Central memory CD8-positive, alpha-beta T cell (primary cell): ENCODE results near the gene PARD6G.
A peak's percentile ranks its signal among the peaks of the same experiment; 100 is the strongest.
"Not testable (repeated sequence)": the region's sequence is repeated elsewhere in the genome, so short reads cannot be mapped to it uniquely, and the experiment has no call there.

Source experiments
- ATAC-seq: fragments of 150-1000 bp; cut with Tn5 transposase; replicated peaks from 2 replicates; pipeline ENCODE4 v1.10.0; 2022; ENCODE audit warnings: mild to moderate bottlenecking, moderate FRiP score, moderate number of reproducible peaks; ENCODE audit not compliant: poor library complexity, severe bottlenecking; ENCODE audit errors: extremely low read depth
- DNase-seq, 2 donors: peaks; one replicate each; pipeline ENCODE4 v3.0.0; 2021; ENCODE audit warnings: low spot score in 2 of 2
- H3K27ac Mint-ChIP-seq: one replicate; pipeline ENCODE4 v1.8.0; 2022; ENCODE audit warnings: low read depth, mild to moderate bottlenecking, moderate library complexity, mixed read lengths
- H3K27me3 Mint-ChIP-seq: one replicate; pipeline ENCODE4 v1.8.0; 2022; ENCODE audit warnings: mixed read lengths
- H3K36me3 Mint-ChIP-seq: one replicate; pipeline ENCODE4 v1.8.0; 2022; ENCODE audit warnings: mild to moderate bottlenecking, moderate library complexity, mixed read lengths; ENCODE audit not compliant: insufficient read depth
- H3K4me1 Mint-ChIP-seq: one replicate; pipeline ENCODE4 v1.8.0; 2022; ENCODE audit warnings: mixed read lengths
- H3K4me3 Mint-ChIP-seq: one replicate; pipeline ENCODE4 v1.8.0; 2022; ENCODE audit warnings: mild to moderate bottlenecking, moderate library complexity, mixed read lengths
- H3K9me3 Mint-ChIP-seq: one replicate; pipeline ENCODE4 v1.8.0; 2022; ENCODE audit warnings: mixed read lengths

The PARD6G gene

GRCh38 chr18:80249217-80250093, 2.1 kb upstream of the PARD6G start:
- Mint-ChIP-seq H3K4me3 (no peak overlapping the region), H3K4me1 (no peaks in the 10 kb centered on the region), H3K9me3 (no peaks in the 10 kb centered on the region), H3K27ac (no peak overlapping the region), H3K27me3 (peaks cover 18% of the 10 kb centered on the region), H3K36me3 (peaks cover 3% of the 10 kb centered on the region)
- no peak for DNase-seq
- no peak for ATAC-seq

DNA sequence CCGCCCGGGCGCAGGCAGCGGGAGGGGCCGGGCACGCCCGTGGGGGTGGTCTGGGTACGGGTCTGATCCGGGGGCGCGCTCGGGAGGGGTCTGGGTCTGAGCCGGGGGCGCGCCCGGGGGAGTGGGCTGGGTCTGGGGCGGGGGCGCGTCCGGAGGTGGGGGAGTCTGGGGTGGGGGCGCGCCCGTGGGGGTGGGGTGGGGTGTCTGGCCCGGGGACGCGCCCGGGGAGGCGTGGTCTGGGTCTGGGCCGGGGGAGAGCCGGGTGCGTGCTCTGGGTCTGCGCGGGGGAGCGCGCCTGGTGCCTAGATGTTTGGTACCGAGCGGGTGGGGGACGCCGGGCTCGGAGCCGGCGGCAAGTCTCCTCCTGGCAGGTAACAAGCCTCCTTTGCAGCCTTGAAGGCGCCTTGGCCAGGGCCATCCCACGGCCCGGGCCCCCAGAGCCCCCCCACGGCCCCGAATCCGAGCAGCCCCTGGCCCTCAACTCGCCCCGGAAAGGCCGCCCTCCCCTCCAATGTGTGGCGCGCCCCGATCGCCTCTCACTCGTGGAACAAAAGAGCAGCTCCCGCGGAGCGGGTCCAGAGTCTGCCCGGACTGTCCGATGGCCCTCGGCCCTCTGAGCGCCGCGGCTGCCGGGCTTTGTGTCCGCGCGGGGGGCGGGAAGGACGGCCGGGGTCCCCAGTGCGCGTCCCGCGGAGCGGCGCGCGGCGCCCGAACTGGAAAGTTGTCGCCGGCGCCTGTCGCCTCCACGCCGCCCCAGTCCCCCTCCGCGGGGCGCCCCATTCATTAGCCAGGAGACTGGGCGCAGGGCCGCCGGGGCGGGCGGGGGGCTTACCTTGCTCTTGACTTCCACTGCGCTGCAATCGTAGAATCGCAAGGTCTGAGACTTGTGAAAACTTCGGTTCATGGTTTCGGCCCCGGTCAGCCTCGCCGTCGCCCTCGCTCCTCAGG, 595 bp downstream of the PARD6G start:
- H3K9me3 Mint-ChIP-seq: no peaks in the 10 kb centered on the region
- H3K27me3 Mint-ChIP-seq: peaks cover 39% of the 10 kb centered on the region
- no peaks in the 10 kb centered on the region for H3K4me1 Mint-ChIP-seq
- ATAC-seq: peak; percentile 34
- H3K4me3 Mint-ChIP-seq: peak overlapping the region; percentile 65
- no peak for DNase-seq
- H3K27ac Mint-ChIP-seq: no peak overlapping the region
- H3K36me3 Mint-ChIP-seq: peaks cover 2% of the 10 kb centered on the region

DNA sequence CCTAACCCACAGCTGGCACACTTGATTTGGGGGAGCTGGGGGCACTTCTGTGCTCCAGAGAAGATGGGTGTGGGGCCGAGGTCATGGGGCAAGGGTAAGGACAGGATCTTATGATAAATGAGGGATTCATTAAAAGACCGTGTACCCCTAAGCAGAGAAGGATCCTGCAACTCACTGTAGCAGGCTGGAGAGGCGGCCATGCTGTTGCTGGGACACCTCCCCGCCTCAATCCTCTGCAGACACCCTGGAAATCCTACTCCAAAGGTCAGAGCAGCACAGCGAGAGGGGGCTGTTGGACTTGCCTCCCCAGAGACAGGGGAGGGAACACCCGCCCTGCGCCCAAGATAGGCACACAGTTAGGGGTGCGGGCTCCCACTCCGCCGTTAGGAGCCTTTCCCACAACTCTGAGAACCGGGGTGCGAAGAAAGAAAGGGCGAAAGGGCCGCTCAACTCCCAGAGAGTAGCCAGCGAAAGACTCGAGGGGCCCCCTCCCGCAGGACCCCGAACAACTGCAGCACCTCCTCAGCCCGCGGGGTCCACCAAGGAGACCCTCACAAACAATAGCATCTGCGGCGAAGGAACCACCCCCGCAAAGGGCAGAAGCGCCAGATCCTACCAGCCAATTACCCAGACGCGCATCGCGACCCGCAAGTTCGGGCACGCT, 1.4 kb downstream of the PARD6G start:
- H3K27ac Mint-ChIP-seq: no peak overlapping the region
- H3K36me3 Mint-ChIP-seq: peaks cover 2% of the 10 kb centered on the region
- H3K4me3 Mint-ChIP-seq: peak overlapping the region; percentile 65
- DNase-seq (no peak), ATAC-seq (no peak)
- peaks cover 45% of the 10 kb centered on the region for H3K27me3 Mint-ChIP-seq
- no peaks in the 10 kb centered on the region for H3K9me3 Mint-ChIP-seq
- H3K4me1 Mint-ChIP-seq: no peaks in the 10 kb centered on the region

DNA sequence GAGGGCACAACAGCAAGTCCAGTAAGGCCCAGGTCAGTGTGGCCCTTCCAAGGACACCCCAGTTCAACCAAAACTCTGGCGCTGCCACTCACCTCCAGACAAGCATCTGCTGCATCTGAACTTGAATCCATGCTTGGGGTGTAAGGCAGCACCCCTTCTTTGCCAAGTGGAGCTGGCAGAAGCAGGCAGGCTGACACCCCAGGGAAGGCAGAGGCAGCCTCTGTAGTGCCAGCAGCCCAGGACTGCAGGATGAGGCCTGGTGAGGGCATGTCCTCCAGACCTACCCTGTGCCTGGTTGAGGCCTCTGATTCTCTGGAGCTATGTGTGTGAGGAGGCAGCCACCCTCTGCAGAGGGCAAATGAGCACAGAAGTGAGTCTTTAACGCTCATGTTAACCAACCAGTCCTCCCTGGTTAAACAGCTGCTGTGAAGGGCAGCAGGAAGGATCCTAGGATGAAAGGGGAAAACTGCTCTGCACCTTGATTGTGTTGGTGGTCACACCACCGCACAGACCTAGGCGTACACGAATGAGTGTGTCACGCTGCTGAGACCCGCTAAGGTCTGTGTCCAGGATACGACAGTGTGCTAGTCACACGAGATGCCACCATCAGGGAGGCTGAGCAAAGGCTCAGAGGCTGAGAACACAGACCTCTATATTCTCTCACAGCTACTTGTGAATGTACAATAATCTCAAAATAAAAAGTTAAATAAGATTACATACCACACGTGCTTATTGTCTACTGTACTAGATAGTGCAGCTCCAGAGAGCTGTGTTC, 2.2 kb downstream of the PARD6G start:
- peak overlapping the region; percentile 65 for H3K4me3 Mint-ChIP-seq
- DNase-seq (no peak), ATAC-seq (no peak)
- H3K36me3 Mint-ChIP-seq: peaks cover 2% of the 10 kb centered on the region
- H3K9me3 Mint-ChIP-seq: no peaks in the 10 kb centered on the region
- H3K27ac Mint-ChIP-seq: no peak overlapping the region
- peaks cover 45% of the 10 kb centered on the region for H3K27me3 Mint-ChIP-seq
- no peaks in the 10 kb centered on the region for H3K4me1 Mint-ChIP-seq

DNA sequence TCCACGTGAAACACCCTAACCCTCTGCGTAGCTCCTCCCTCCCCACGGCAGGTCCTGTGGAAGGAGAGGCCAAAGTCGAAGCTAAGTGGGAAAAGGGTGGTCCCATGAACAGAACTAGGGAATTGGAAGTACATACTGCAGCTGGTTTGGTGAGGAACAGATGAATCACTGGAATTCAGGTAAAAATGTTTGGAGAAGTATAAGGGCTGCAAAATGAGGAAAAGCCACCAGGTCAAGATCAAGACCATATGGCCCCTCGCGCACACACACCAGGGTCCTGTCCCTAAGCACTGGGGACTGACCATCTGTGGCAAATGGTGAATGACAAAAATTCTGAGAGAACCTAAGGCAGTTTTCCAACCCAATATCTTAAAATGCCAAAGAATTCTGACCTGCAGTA, 3.1 kb downstream of the PARD6G start:
- Mint-ChIP-seq H3K27me3 (peaks cover 45% of the 10 kb centered on the region), H3K36me3 (peaks cover 2% of the 10 kb centered on the region)

GRCh38 chr18:80243204-80243603, 4.1 kb downstream of the PARD6G start:
- peaks cover 2% of the 10 kb centered on the region for H3K36me3 Mint-ChIP-seq
- DNase-seq (no peak), ATAC-seq (no peak)
- H3K9me3 Mint-ChIP-seq: no peaks in the 10 kb centered on the region
- no peak overlapping the region for H3K4me3 Mint-ChIP-seq
- no peak overlapping the region for H3K27ac Mint-ChIP-seq
- H3K4me1 Mint-ChIP-seq: no peaks in the 10 kb centered on the region
- peaks cover 45% of the 10 kb centered on the region for H3K27me3 Mint-ChIP-seq

More for the DNA sequence above, 3.1 kb downstream of the PARD6G start:
- ATAC-seq: no peak
- H3K4me1 Mint-ChIP-seq: no peaks in the 10 kb centered on the region
- DNase-seq: no peak
- no peaks in the 10 kb centered on the region for H3K9me3 Mint-ChIP-seq
- no peak overlapping the region for H3K27ac Mint-ChIP-seq
- H3K4me3 Mint-ChIP-seq: no peak overlapping the region

- H3K36me3 Mint-ChIP-seq: peaks cover 2% of the 10 kb centered on the region
- ATAC-seq: no peak
- no peaks in the 10 kb centered on the region for H3K4me1 Mint-ChIP-seq
- H3K4me3 Mint-ChIP-seq: no peak overlapping the region
- peaks cover 45% of the 10 kb centered on the region for H3K27me3 Mint-ChIP-seq
- no peaks in the 10 kb centered on the region for H3K9me3 Mint-ChIP-seq
- no peak for DNase-seq
- no peak overlapping the region for H3K27ac Mint-ChIP-seq
Measured at GRCh38 chr18:80241919-80242777, 5.2 kb downstream of the PARD6G start.

DNA sequence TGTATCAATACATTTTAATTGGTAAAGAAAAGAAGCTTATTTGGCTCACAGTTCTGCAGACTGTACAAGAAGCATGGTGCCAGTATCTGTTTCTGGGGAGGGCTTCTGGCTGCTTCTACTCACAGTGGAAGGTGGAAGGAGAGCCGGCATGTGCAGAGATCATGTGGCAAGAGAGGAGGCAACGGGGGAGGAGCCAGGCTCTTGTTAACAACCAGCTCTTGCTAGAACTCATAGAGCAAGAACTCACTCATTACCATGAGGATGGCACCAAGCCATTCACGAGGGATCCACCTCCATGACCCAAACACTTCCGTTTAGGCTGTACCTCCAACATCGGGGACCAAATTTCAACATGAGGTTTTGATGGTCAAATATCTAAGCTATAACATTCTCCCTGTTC, 7.5 kb downstream of the PARD6G start:
- no peak overlapping the region for H3K27ac Mint-ChIP-seq

GRCh38 chr18:80238651-80239260, 8.6 kb downstream of the PARD6G start:
- Mint-ChIP-seq H3K36me3 (peaks cover 3% of the 10 kb centered on the region), H3K4me1 (no peaks in the 10 kb centered on the region), H3K27me3 (peaks cover 54% of the 10 kb centered on the region), H3K4me3 (no peak overlapping the region), H3K9me3 (no peaks in the 10 kb centered on the region), H3K27ac (no peak overlapping the region)
- DNase-seq (no peak), ATAC-seq (no peak)

More for the DNA sequence above, 7.5 kb downstream of the PARD6G start:
- peaks cover 2% of the 10 kb centered on the region for H3K36me3 Mint-ChIP-seq
- H3K4me3 Mint-ChIP-seq: no peak overlapping the region
- DNase-seq (no peak), ATAC-seq (no peak)
- H3K4me1 Mint-ChIP-seq: no peaks in the 10 kb centered on the region
- peaks cover 54% of the 10 kb centered on the region for H3K27me3 Mint-ChIP-seq
- no peaks in the 10 kb centered on the region for H3K9me3 Mint-ChIP-seq

- not testable (repeated sequence) for H3K36me3 Mint-ChIP-seq, H3K4me3 Mint-ChIP-seq, ATAC-seq, H3K9me3 Mint-ChIP-seq, DNase-seq, H3K4me1 Mint-ChIP-seq, H3K27ac Mint-ChIP-seq
- H3K27me3 Mint-ChIP-seq: peaks cover 49% of the 10 kb centered on the region
Measured at GRCh38 chr18:80237519-80237918, 9.8 kb downstream of the PARD6G start.

DNA sequence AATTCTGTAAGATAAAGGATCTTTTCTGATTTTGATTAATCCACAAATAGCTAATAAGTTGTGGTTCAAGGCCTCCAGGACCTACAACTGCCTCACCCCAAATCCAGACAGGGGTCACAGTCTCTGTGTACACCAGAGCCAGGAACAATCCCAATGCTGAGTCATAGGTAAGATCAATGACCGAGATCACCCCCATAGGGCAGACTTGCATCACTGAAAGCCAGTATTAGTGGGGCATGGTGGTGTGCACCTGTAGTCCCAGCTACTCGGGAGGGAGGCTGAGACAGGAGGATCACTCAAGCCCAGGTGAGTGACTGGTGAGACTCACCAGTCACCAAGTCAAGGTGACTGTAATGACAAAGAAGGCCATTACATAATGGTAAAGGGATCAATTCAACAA, 12.9 kb downstream of the PARD6G start:
- Mint-ChIP-seq H3K27me3 (peaks cover 40% of the 10 kb centered on the region), H3K4me1 (no peaks in the 10 kb centered on the region), H3K9me3 (no peaks in the 10 kb centered on the region), H3K36me3 (peaks cover 2% of the 10 kb centered on the region), H3K27ac (no peak overlapping the region), H3K4me3 (no peak overlapping the region)
- DNase-seq: no peak
- no peak for ATAC-seq
